WERI-Rb-1 (cell line): Measurements from ENCODE around the gene EHD4.

Experiments
- DNase-seq: peaks from one replicate; pipeline ENCODE4 v3.0.0-alpha.2; 2020
- H3K27ac ChIP-seq: fragments of 250-450 bp; sonication (Bioruptor Pico); 2 replicates; pipeline ENCODE4 v1.5.1; 2020; ENCODE audit warnings: mild to moderate bottlenecking, moderate library complexity
- H3K27me3 ChIP-seq: fragments of 250-450 bp; sonication (Bioruptor Pico); 2 replicates; pipeline ENCODE4 v1.5.1; 2021; ENCODE audit warnings: mild to moderate bottlenecking, low read depth, moderate library complexity; ENCODE audit not compliant: insufficient read depth, severe bottlenecking
- H3K36me3 ChIP-seq: fragments of 250-450 bp; sonication (Bioruptor Pico); 2 replicates; pipeline ENCODE4 v1.5.1; 2020; ENCODE audit warnings: mild to moderate bottlenecking, moderate library complexity
- H3K4me3 ChIP-seq: 2 replicates; pipeline ENCODE4 v1.5.1; 2011; ENCODE audit warnings: low read depth, mild to moderate bottlenecking, control low read depth, low read length
- H3K9me3 ChIP-seq: fragments of 250-450 bp; sonication (Bioruptor Pico); 2 replicates; pipeline ENCODE4 v1.5.1; 2021; ENCODE audit warnings: mild to moderate bottlenecking, moderate library complexity; ENCODE audit not compliant: severe bottlenecking
- CTCF ChIP-seq: IDR thresholded peaks from 2 replicates; pipeline ENCODE4 v1.5.1; 2011; ENCODE audit warnings: low read depth, mild to moderate bottlenecking, control low read depth, inconsistent platforms, low read length

EHD4 gene

DNA sequence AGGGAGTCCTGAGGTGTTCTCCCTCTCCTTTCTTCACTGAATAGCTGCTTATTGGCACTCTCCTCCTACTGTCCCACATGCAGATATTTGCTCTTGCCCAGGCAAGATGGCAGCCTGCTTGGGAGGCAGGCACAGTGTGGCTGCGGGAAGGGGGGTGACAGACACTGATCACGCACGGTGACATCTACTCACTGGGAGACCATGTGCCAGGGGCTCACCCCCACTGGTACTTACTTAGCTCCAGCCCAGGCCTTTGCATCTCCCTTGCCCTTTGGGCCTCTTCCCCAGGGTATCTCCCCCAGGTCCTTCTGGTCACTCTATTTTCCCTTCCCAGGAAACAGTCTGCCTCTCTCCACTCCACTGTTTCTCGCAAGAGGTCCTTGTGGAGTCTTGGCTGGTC lies 42.0 kb upstream of the EHD4 start:
- Histone ChIP-seq H3K36me3 (no peaks in the 10 kb centered on the region), H3K27ac (no peak overlapping the region), H3K4me3 (no peak overlapping the region), H3K9me3 (no peaks in the 10 kb centered on the region), H3K27me3 (no peaks in the 10 kb centered on the region)
- TF ChIP-seq CTCF: no peak
- no peak for DNase-seq

- DNase-seq: no peak
- no peak overlapping the region for H3K27ac ChIP-seq
- no peak overlapping the region for H3K4me3 ChIP-seq
- H3K27me3 ChIP-seq: no peaks in the 10 kb centered on the region
- TF ChIP-seq CTCF: no peak
- H3K36me3 ChIP-seq: no peaks in the 10 kb centered on the region
- H3K9me3 ChIP-seq: no peaks in the 10 kb centered on the region
These were observed 40.6 kb upstream of the EHD4 start for GRCh38 chr15:42012928-42013482.

- H3K27me3 ChIP-seq: no peaks in the 10 kb centered on the region
These were observed 39.9 kb upstream of the EHD4 start for GRCh38 chr15:42012241-42012640.

DNA sequence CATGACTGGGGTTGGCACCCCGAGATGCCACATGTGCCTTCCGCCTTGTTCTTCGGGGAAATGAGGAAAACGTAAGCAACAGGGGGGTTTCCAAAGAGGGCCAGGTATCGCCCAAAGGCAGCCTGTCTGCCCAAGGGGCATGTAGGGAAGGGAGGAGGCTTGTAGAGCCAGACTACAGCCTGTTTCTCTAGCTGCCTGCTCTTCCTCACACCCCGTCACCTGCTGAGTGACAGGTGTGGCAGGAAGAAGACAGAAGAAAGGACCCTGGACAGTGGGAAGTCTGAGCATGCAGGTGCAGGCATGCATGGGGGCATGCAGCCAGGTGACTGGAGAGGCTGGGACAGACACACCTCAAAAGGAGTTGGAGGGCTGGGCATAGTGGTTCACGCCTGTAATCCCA lies 38.7 kb upstream of the EHD4 start:
- Histone ChIP-seq H3K4me3 (no peak overlapping the region), H3K9me3 (no peaks in the 10 kb centered on the region), H3K36me3 (no peaks in the 10 kb centered on the region), H3K27me3 (no peaks in the 10 kb centered on the region), H3K27ac (no peak overlapping the region)
- no peak for TF ChIP-seq CTCF
- DNase-seq: no peak

More at GRCh38 chr15:42012241-42012640, 39.9 kb upstream of the EHD4 start:
- DNase-seq: no peak
- TF ChIP-seq CTCF: no peak
- Histone ChIP-seq H3K9me3 (no peaks in the 10 kb centered on the region), H3K4me3 (no peak overlapping the region), H3K27ac (no peak overlapping the region), H3K36me3 (no peaks in the 10 kb centered on the region)

- H3K27me3 ChIP-seq: no peaks in the 10 kb centered on the region
- DNase-seq: no peak
- no peak overlapping the region for H3K4me3 ChIP-seq
- no peaks in the 10 kb centered on the region for H3K36me3 ChIP-seq
- no peaks in the 10 kb centered on the region for H3K9me3 ChIP-seq
- H3K27ac ChIP-seq: no peak overlapping the region
- TF ChIP-seq CTCF: no peak
These were observed 38.1 kb upstream of the EHD4 start for GRCh38 chr15:42010434-42010833.

DNA sequence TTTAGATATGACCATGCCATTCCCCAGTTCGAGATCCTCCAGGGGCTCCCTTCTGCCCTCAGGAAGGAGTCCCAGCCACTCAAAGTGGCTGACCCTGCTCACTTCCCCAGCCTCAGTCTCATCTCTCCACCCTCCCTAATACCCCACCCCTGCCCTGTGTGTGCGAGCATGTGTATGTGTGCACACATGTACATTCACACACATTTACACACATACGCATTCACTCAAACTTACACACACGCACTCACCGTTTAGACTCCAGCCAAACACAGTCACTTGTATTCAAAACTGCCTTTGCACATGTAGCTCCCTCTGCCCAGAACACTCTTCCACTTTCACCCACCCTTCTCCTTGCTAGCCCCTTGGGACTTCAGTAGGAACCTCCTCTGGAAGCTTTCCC lies 37.1 kb upstream of the EHD4 start:
- H3K9me3 ChIP-seq: no peaks in the 10 kb centered on the region
- DNase-seq: no peak
- no peaks in the 10 kb centered on the region for H3K36me3 ChIP-seq
- no peak overlapping the region for H3K4me3 ChIP-seq
- no peak for TF ChIP-seq CTCF
- H3K27ac ChIP-seq: no peak overlapping the region
- no peaks in the 10 kb centered on the region for H3K27me3 ChIP-seq
